Stimulated activated naive CD8-positive, alpha-beta T cell treated with anti-CD3 and anti-CD28 coated beads, Interleukin-15, Interleukin-2, amounts not matched to agents 100 ng/mL and 50 ng/mL, for 24 hours (primary cell): ENCODE data around the gene NUPR2.
"Not testable (repeated sequence)": the region's sequence is repeated elsewhere in the genome, so short reads cannot be mapped to it uniquely, and the experiment has no call there.

ENCODE experiments used
- H3K27ac Mint-ChIP-seq: one replicate; pipeline ENCODE4 v1.8.0; 2021; ENCODE audit warnings: mild to moderate bottlenecking, mixed read lengths
- H3K27me3 Mint-ChIP-seq: one replicate; pipeline ENCODE4 v1.8.0; 2021; ENCODE audit warnings: mixed read lengths
- H3K36me3 Mint-ChIP-seq: one replicate; pipeline ENCODE4 v1.8.0; 2021; ENCODE audit warnings: low read depth, mixed read lengths
- H3K4me1 Mint-ChIP-seq: one replicate; pipeline ENCODE4 v1.8.0; 2021; ENCODE audit warnings: low read depth, mixed read lengths
- H3K4me3 Mint-ChIP-seq: one replicate; pipeline ENCODE4 v1.8.0; 2021; ENCODE audit warnings: mild to moderate bottlenecking, mixed read lengths
- H3K9me3 Mint-ChIP-seq: one replicate; pipeline ENCODE4 v1.8.0; 2021; ENCODE audit warnings: mixed read lengths

NUPR2 gene

GRCh38 chr7:56098187-56099008, 17.8 kb downstream of the NUPR2 start:
- not testable (repeated sequence) for H3K4me1 Mint-ChIP-seq, H3K4me3 Mint-ChIP-seq, H3K27me3 Mint-ChIP-seq, H3K9me3 Mint-ChIP-seq, H3K27ac Mint-ChIP-seq
- H3K36me3 Mint-ChIP-seq = peaks cover 38% of the 10 kb centered on the region

DNA sequence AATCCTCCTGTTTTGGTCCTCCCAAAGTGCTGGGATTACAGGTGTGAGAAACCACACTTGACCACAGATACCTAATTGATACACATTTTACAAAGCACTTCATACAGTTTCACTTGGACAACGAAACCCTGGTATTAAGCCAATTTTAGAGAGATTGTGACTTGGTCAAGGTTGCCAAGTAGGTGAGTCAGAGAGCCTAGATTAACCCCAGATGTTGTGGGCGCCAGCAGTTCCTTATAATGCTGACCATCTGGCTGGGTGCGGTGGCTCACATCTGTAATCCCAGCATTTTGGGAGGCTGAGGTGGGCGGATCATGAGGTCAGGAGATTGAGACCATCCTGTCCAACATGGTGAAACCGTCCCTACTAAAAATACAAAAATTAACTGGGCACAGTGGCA, 18.5 kb downstream of the NUPR2 start:
- Mint-ChIP-seq H3K27me3 (no peaks in the 10 kb centered on the region), H3K4me1 (peaks cover 3% of the 10 kb centered on the region), H3K4me3 (no peak overlapping the region), H3K9me3 (no peaks in the 10 kb centered on the region), H3K36me3 (peaks cover 33% of the 10 kb centered on the region), H3K27ac (no peak overlapping the region)

GRCh38 chr7:56092789-56093531, 23.3 kb downstream of the NUPR2 start, which contains the start of gene PHKG1:
TSS of gene PHKG1 (minus strand) at chr7:56092952. CDS start at chr7:56088941, 4,011 bp downstream.
- Mint-ChIP-seq H3K9me3 (no peaks in the 10 kb centered on the region), H3K27ac (no peak within 1 kb of the TSS), H3K27me3 (no peaks in the 10 kb centered on the region), H3K4me3 (no peak within 1 kb of the TSS), H3K4me1 (no peaks in the 10 kb centered on the region), H3K36me3 (peaks cover 11% of the 10 kb centered on the region)

- H3K27ac Mint-ChIP-seq, H3K4me3 Mint-ChIP-seq, H3K36me3 Mint-ChIP-seq, H3K27me3 Mint-ChIP-seq, H3K4me1 Mint-ChIP-seq, H3K9me3 Mint-ChIP-seq: not testable (repeated sequence)
Observed at GRCh38 chr7:56092388-56092787, 23.8 kb downstream of the NUPR2 start.

- Mint-ChIP-seq H3K36me3 (peaks cover 7% of the 10 kb centered on the region), H3K9me3 (no peaks in the 10 kb centered on the region), H3K27me3 (no peaks in the 10 kb centered on the region), H3K27ac (no peak overlapping the region), H3K4me3 (no peak overlapping the region), H3K4me1 (no peaks in the 10 kb centered on the region)
Observed at GRCh38 chr7:56091591-56091990, 24.6 kb downstream of the NUPR2 start.

DNA sequence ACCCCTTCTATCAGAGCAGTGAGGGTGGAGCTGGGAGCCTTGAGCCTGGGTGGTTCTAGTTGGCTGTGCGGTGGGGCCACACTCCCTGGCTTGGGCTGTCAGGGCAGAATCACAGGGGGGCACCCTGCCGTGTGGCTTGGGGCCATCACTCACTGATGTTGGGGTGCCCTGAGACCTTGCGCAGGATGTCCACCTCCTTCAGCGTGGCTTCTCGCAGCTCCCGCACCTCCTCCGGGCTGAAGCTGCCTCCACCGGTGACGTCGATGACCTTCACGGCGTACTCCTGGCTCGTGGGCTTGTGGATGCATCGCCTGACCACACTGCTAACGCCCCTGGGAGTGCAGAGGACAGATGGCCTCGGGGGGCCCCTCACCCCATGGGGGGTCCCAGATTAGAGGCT, 28.8 kb downstream of the NUPR2 start:
- Mint-ChIP-seq H3K4me3 (no peak overlapping the region), H3K36me3 (peaks cover 14% of the 10 kb centered on the region), H3K4me1 (no peaks in the 10 kb centered on the region), H3K9me3 (no peaks in the 10 kb centered on the region), H3K27me3 (no peaks in the 10 kb centered on the region), H3K27ac (no peak overlapping the region)

DNA sequence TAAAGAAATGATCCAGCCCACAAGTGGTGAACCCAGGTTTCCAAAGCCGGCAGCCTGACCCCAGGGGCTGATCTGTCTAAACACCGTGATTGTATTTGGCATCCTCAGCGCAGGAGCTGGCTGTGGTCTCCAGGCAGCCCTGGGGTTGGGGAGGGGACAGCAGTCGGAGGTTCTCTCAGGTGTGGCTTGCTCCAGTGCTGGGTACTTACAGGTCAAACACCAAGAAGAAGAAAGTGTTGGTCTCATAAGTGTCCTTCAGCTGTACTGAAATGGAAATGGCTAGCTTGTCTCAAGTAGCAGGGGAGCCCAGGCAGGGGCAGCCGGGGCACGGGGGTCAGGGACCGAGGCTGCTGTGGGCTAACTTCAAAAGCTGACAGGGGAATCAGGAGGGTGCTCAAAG, 29.5 kb downstream of the NUPR2 start:
- Mint-ChIP-seq H3K27me3 (no peaks in the 10 kb centered on the region), H3K36me3 (peaks cover 19% of the 10 kb centered on the region), H3K9me3 (no peaks in the 10 kb centered on the region), H3K27ac (no peak overlapping the region), H3K4me1 (no peaks in the 10 kb centered on the region), H3K4me3 (no peak overlapping the region)

DNA sequence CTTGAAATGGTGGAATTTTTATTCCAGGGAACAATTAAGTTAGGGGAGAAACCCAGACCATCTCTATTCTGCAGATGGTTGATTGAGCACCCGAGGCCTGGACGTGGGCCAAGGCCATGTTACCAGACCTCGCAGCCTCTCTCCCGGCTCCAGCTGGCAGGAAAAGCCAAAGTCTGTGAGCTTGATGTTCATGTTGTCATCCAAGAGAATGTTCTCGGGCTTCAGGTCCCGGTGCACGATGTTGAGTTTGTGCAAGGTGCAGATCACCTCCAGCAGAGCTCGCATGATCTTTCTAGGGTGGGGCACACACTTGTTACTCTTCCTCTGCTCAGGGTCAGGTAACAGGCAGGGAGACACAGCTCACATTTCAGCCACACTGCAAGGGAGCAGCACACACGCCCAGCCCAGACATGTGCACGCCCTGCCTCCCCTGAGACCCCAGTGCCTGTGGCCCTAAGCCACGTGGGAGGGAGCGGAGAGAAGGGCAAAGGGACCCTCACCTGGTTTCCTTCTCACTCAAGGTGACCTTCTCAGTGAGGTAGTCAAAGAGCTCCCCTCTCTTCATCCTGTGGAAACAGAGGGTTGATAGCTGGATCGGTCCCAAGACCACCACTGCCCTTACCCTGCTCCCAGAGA, 32.9 kb downstream of the NUPR2 start:
- Mint-ChIP-seq H3K9me3 (no peaks in the 10 kb centered on the region), H3K36me3 (peaks cover 29% of the 10 kb centered on the region)

GRCh38 chr7:56081626-56082340, 34.4 kb downstream of the NUPR2 start:
- H3K9me3 Mint-ChIP-seq = no peaks in the 10 kb centered on the region
- no peak overlapping the region for H3K4me3 Mint-ChIP-seq
- no peak overlapping the region for H3K27ac Mint-ChIP-seq
- H3K36me3 Mint-ChIP-seq = peaks cover 30% of the 10 kb centered on the region
- H3K4me1 Mint-ChIP-seq = no peaks in the 10 kb centered on the region
- no peaks in the 10 kb centered on the region for H3K27me3 Mint-ChIP-seq

More for the DNA sequence above, 32.9 kb downstream of the NUPR2 start:
- H3K4me1 Mint-ChIP-seq = no peaks in the 10 kb centered on the region
- no peak overlapping the region for H3K4me3 Mint-ChIP-seq
- H3K27ac Mint-ChIP-seq = no peak overlapping the region
- no peaks in the 10 kb centered on the region for H3K27me3 Mint-ChIP-seq

DNA sequence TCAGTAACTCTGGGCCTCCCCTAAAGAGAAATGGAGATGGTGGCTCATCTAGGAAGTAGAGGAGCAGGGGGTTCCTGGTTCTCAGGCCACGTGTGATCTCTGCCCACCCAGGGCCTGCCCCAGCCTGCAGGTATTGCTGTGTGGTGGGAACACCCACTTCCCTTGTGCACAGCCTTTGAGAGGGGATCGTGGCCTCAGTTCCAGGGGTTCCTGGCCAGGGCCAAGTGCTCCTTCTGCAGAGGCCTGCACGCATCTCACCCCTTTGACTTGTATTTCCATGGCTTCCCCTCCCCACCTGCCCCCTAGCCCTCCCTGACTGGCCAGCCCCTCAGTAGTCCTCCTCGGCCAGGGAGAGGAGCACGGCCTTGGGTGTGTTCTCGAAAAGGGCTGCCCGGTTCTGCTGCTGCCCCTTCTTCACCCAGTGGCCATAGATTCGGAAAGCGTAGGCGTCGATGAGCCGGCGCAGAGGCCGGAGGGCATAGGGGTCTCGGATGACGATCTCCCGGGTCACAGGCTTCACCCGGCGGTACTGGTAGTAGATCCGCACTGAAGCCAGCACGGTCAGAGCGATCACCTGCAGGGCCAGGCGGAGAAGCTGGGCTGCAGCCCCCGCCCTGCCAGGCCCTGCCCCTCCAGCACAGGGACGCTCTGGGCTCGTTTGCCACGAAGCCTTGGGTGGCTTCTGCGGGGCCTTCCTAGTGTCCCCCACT, 35.3 kb downstream of the NUPR2 start:
- H3K27ac Mint-ChIP-seq, H3K9me3 Mint-ChIP-seq, H3K27me3 Mint-ChIP-seq, H3K4me1 Mint-ChIP-seq, H3K4me3 Mint-ChIP-seq: not testable (repeated sequence)
- peaks cover 27% of the 10 kb centered on the region for H3K36me3 Mint-ChIP-seq

DNA sequence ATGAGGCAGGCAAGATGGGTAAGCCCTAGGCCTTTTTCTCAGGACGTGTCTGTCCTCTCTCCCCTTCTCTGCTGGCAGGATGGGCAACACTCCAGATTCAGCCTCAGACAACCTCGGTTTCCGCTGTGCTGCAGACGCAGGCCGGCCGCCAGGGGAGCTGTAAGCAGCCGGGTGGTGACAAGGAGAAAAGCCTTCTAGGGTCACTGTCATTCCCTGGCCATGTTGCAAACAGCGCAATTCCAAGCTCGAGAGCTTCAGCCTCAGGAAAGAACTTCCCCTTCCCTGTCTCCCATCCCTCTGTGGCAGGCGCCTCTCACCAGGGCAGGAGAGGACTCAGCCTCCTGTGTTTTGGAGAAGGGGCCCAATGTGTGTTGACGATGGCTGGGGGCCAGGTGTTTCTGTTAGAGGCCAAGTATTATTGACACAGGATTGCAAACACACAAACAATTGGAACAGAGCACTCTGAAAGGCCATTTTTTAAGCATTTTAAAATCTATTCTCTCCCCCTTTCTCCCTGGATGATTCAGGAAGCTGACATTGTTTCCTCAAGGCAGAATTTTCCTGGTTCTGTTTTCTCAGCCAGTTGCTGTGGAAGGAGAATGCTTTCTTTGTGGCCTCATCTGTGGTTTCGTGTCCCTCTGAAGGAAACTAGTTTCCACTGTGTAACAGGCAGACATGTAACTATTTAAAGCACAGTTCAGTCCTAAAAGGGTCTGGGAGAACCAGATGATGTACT, 36.6 kb downstream of the NUPR2 start:
- H3K4me1 Mint-ChIP-seq = no peaks in the 10 kb centered on the region
- H3K27ac Mint-ChIP-seq = no peak overlapping the region
- H3K9me3 Mint-ChIP-seq = no peaks in the 10 kb centered on the region
- H3K36me3 Mint-ChIP-seq = peaks cover 30% of the 10 kb centered on the region
- H3K4me3 Mint-ChIP-seq = no peak overlapping the region
- no peaks in the 10 kb centered on the region for H3K27me3 Mint-ChIP-seq

DNA sequence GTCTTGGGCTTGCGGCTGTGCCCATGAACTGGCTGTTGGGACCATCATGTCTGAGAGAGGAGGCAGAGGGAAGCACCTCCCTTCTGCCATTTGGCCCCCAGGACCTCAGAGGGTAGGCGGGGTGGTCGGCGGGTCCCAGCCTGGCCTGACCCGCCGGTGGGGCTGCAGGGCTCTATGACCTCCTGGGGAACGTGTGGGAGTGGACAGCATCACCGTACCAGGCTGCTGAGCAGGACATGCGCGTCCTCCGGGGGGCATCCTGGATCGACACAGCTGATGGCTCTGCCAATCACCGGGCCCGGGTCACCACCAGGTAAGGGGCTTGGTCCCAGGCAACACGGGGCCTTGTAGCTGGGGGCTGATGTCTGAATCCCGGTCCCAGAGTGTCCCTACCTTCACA, 38.0 kb downstream of the NUPR2 start:
- H3K4me1 Mint-ChIP-seq = peaks cover 3% of the 10 kb centered on the region
- H3K27me3 Mint-ChIP-seq = no peaks in the 10 kb centered on the region
- peaks cover 29% of the 10 kb centered on the region for H3K36me3 Mint-ChIP-seq
- no peak overlapping the region for H3K4me3 Mint-ChIP-seq
- H3K27ac Mint-ChIP-seq = no peak overlapping the region
- no peaks in the 10 kb centered on the region for H3K9me3 Mint-ChIP-seq

- H3K27me3 Mint-ChIP-seq = no peaks in the 10 kb centered on the region
- H3K4me1 Mint-ChIP-seq = peaks cover 3% of the 10 kb centered on the region
- no peak overlapping the region for H3K27ac Mint-ChIP-seq
- H3K36me3 Mint-ChIP-seq = peaks cover 34% of the 10 kb centered on the region
- H3K9me3 Mint-ChIP-seq = no peaks in the 10 kb centered on the region
- H3K4me3 Mint-ChIP-seq = no peak overlapping the region
Observed at GRCh38 chr7:56077681-56078080, 38.5 kb downstream of the NUPR2 start.

DNA sequence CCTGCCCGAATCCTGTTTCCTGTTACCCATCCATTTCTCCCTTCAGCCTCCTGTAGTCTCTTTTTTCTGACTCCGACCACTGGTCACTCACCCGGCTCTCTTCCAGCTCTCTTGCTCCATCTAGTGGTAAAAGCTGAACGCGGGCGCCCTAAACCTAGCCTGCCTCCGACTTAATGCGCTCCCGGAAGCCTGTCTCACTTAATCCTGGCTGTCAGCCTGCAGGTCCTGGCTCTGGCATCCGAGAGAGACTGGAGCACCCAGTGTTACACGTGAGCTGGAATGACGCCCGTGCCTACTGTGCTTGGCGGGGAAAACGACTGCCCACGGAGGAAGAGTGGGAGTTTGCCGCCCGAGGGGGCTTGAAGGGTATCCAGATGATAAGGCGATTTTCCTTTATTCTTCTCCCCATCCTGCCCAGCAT, 41.8 kb downstream of the NUPR2 start:
- Mint-ChIP-seq H3K4me1 (peaks cover 3% of the 10 kb centered on the region), H3K27ac (no peak overlapping the region), H3K9me3 (no peaks in the 10 kb centered on the region), H3K4me3 (no peak overlapping the region), H3K27me3 (no peaks in the 10 kb centered on the region), H3K36me3 (peaks cover 37% of the 10 kb centered on the region)
